Memory B cell (primary cell): ENCODE results near the gene NFYB.
"Not testable (repeated sequence)": the region's sequence is repeated elsewhere in the genome, so short reads cannot be mapped to it uniquely, and the experiment has no call there.

Source experiments
- ATAC-seq: fragments of 150-1000 bp; cut with Tn5 transposase; 2 replicates; pipeline ENCODE4 v1.10.0; 2021; ENCODE audit warnings: low read depth, mild to moderate bottlenecking, moderate library complexity
- DNase-seq, 2 donors: peaks; one replicate each; pipeline ENCODE4 v3.0.0; 2022; ENCODE audit warnings: low spot score in 2 of 2
- H3K27ac Mint-ChIP-seq: one replicate; pipeline ENCODE4 v1.8.0; 2022; ENCODE audit warnings: mild to moderate bottlenecking, moderate library complexity, mixed read lengths
- H3K27me3 Mint-ChIP-seq: one replicate; pipeline ENCODE4 v1.8.0; 2022; ENCODE audit warnings: mixed read lengths
- H3K36me3 Mint-ChIP-seq: one replicate; pipeline ENCODE4 v1.8.0; 2022; ENCODE audit warnings: mild to moderate bottlenecking, mixed read lengths
- H3K4me1 Mint-ChIP-seq: one replicate; pipeline ENCODE4 v1.8.0; 2022; ENCODE audit warnings: mixed read lengths
- H3K4me3 Mint-ChIP-seq: one replicate; pipeline ENCODE4 v1.8.0; 2022; ENCODE audit warnings: mild to moderate bottlenecking, moderate library complexity, mixed read lengths
- H3K9me3 Mint-ChIP-seq: one replicate; pipeline ENCODE4 v1.8.0; 2022; ENCODE audit warnings: mixed read lengths

Gene NFYB

GRCh38 chr12:104137902-104138796 lies at the start of gene NFYB:
Gene NFYB (minus strand): TSS chr12:104138210. CDS start chr12:104135453, 2,757 bp downstream.
- DNase-seq (peak; percentile 96 to 97), ATAC-seq (peak; percentile 92)
- H3K27me3 Mint-ChIP-seq = peaks cover 2% of the 10 kb centered on the region
- no peaks in the 10 kb centered on the region for H3K36me3 Mint-ChIP-seq
- no peaks in the 10 kb centered on the region for H3K9me3 Mint-ChIP-seq
- peaks cover 4% of the 10 kb centered on the region for H3K4me1 Mint-ChIP-seq
- H3K4me3 Mint-ChIP-seq = peak within 1 kb of the TSS; percentile 86
- H3K27ac Mint-ChIP-seq = peak within 1 kb of the TSS; percentile 36

- Mint-ChIP-seq H3K27me3 (peaks cover 3% of the 10 kb centered on the region), H3K4me3 (no peak overlapping the region)
These were observed 49.6 kb upstream of the NFYB start for GRCh38 chr12:104187446-104188155.

DNA sequence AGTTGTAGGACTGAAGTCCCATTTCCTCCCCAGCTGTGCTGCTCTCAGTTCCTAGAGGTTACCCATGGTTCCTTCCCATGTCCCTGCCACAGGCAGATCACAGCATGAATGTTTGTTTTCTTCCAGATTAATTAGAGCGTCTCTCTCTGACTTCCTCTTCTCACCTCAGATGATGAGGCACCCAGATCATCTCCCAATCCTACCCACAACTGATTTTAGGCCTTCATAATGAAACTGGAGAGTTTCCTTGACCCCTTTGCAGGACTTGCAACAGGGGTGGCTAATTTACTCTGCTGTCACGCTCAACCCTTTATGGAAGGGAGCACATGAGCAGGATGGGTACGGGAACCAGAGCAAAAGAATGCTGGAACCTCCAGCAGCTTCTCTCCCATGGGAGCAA lies 45.4 kb upstream of the NFYB start:
- ATAC-seq (no peak), DNase-seq (no peak)
- H3K9me3 Mint-ChIP-seq = peaks cover 5% of the 10 kb centered on the region
- H3K27me3 Mint-ChIP-seq = peaks cover 5% of the 10 kb centered on the region
- H3K4me3 Mint-ChIP-seq = no peak overlapping the region
- H3K4me1 Mint-ChIP-seq = no peaks in the 10 kb centered on the region
- H3K36me3 Mint-ChIP-seq = peaks cover 3% of the 10 kb centered on the region
- no peak overlapping the region for H3K27ac Mint-ChIP-seq

More at GRCh38 chr12:104187446-104188155, 49.6 kb upstream of the NFYB start:
- H3K27ac Mint-ChIP-seq = no peak overlapping the region
- DNase-seq (no peak), ATAC-seq (no peak)
- no peaks in the 10 kb centered on the region for H3K4me1 Mint-ChIP-seq
- peaks cover 3% of the 10 kb centered on the region for H3K36me3 Mint-ChIP-seq
- H3K9me3 Mint-ChIP-seq = peaks cover 5% of the 10 kb centered on the region

DNA sequence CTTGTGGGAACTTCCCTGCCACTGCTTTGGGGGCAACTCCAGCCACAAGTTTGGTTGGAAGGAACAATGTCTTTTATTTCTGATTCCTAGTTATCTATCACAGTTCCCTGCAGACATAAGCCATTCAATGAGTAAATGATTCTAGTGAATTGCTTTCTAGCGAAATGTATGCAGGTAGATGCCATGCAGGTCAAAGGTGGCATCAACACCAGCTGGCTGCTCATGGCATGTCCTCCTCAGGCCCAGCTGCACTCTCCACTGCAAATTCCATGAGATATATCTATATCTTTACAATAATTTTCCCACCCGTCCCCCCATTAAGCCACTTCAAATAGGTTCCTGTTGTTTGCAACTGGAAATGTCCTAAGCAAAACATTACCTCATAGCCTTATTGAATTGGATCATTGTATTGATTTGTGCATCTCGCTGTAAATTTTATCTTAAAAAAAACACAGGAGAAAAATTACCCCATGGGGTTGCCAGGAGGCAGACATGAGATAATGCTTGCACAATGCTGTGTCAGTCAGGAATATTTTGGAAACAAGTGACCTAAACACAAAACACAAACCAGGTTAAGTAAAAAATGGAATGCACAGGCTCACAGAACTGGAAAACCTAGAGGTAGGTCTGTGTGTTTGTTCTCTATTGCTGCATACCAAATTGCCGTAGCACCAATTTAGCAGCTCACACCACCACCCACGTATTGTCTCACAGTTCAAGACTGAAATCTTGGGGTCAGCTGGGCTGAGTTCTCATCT lies 44.8 kb upstream of the NFYB start:
- Mint-ChIP-seq H3K4me3 (no peak overlapping the region), H3K4me1 (no peaks in the 10 kb centered on the region), H3K27me3 (peaks cover 6% of the 10 kb centered on the region), H3K27ac (no peak overlapping the region), H3K36me3 (peaks cover 3% of the 10 kb centered on the region), H3K9me3 (peaks cover 5% of the 10 kb centered on the region)
- ATAC-seq = no peak
- DNase-seq = no peak

- peaks cover 6% of the 10 kb centered on the region for H3K27me3 Mint-ChIP-seq
- H3K4me1 Mint-ChIP-seq = no peaks in the 10 kb centered on the region
- no peak for ATAC-seq
- H3K4me3 Mint-ChIP-seq = no peak overlapping the region
- H3K36me3 Mint-ChIP-seq = peaks cover 3% of the 10 kb centered on the region
- DNase-seq = no peak
- H3K9me3 Mint-ChIP-seq = peaks cover 5% of the 10 kb centered on the region
- no peak overlapping the region for H3K27ac Mint-ChIP-seq
These were observed 44.1 kb upstream of the NFYB start for GRCh38 chr12:104182144-104182543.

DNA sequence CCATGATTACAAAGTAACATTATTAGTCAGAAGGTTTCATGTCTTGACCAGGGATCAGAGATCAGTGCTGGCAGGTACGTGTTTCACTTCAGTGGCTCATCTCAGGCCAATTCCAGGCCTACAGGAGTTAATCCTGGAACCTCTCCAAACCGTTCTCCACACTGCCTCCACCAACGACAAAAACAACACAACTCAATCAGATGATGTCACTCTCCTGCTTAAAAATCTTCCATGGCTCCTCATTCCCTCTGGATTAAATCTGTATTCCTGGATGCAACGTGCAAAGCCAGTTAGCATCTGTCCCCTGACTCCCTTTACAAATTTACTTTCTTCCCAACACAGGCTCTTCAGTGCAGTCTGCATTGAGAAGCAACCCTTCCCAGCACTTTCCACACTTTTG lies 43.3 kb upstream of the NFYB start:
- H3K27me3 Mint-ChIP-seq = peaks cover 6% of the 10 kb centered on the region
- ATAC-seq (no peak), DNase-seq (no peak)
- H3K4me3 Mint-ChIP-seq = no peak overlapping the region
- H3K27ac Mint-ChIP-seq = no peak overlapping the region
- H3K4me1 Mint-ChIP-seq = no peaks in the 10 kb centered on the region
- peaks cover 5% of the 10 kb centered on the region for H3K9me3 Mint-ChIP-seq
- peaks cover 3% of the 10 kb centered on the region for H3K36me3 Mint-ChIP-seq

DNA sequence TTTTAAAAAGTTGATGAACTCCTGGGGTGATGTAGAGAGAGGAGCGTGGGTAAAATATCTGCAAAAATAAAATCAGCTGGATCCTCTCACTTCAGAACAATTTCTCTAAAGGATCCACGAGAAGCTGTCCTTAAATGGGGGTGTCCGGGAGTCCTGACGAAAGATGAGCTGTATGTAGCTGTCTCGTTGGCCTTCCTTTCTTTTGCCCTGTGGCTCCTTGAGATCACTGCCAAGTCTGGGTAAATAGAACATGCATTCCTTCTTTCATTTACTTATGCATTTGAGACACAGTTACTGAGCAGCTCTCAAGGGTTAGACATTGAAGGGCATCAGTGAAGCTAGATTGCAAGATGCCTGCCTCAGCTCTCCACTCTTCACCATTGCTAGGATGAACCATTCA lies 42.4 kb upstream of the NFYB start:
- peaks cover 6% of the 10 kb centered on the region for H3K27me3 Mint-ChIP-seq
- H3K27ac Mint-ChIP-seq = no peak overlapping the region

GRCh38 chr12:104177663-104178501 lies 39.9 kb upstream of the NFYB start:
- no peaks in the 10 kb centered on the region for H3K9me3 Mint-ChIP-seq
- H3K4me3 Mint-ChIP-seq = no peak overlapping the region
- H3K27me3 Mint-ChIP-seq = peaks cover 3% of the 10 kb centered on the region
- no peak overlapping the region for H3K27ac Mint-ChIP-seq
- no peak for DNase-seq
- no peak for ATAC-seq
- no peaks in the 10 kb centered on the region for H3K4me1 Mint-ChIP-seq
- H3K36me3 Mint-ChIP-seq = no peaks in the 10 kb centered on the region

More for the DNA sequence above, 42.4 kb upstream of the NFYB start:
- DNase-seq = no peak
- Mint-ChIP-seq H3K4me1 (no peaks in the 10 kb centered on the region), H3K4me3 (no peak overlapping the region), H3K9me3 (peaks cover 5% of the 10 kb centered on the region), H3K36me3 (peaks cover 3% of the 10 kb centered on the region)
- ATAC-seq = no peak

- H3K27me3 Mint-ChIP-seq = peaks cover 3% of the 10 kb centered on the region
- no peaks in the 10 kb centered on the region for H3K4me1 Mint-ChIP-seq
- ATAC-seq = no peak
- no peak overlapping the region for H3K4me3 Mint-ChIP-seq
- no peak overlapping the region for H3K27ac Mint-ChIP-seq
- no peaks in the 10 kb centered on the region for H3K9me3 Mint-ChIP-seq
- no peak for DNase-seq
- no peaks in the 10 kb centered on the region for H3K36me3 Mint-ChIP-seq
These were observed 39.3 kb upstream of the NFYB start for GRCh38 chr12:104177336-104177662.

GRCh38 chr12:104175726-104176247 lies 37.8 kb upstream of the NFYB start:
- H3K4me1 Mint-ChIP-seq = no peaks in the 10 kb centered on the region
- ATAC-seq (no peak), DNase-seq (no peak)

GRCh38 chr12:104173804-104174203 lies 35.8 kb upstream of the NFYB start:
- H3K36me3 Mint-ChIP-seq, ATAC-seq, H3K4me1 Mint-ChIP-seq: not testable (repeated sequence)

More at GRCh38 chr12:104175726-104176247, 37.8 kb upstream of the NFYB start:
- Mint-ChIP-seq H3K27me3 (peaks cover 3% of the 10 kb centered on the region), H3K4me3 (no peak overlapping the region), H3K27ac (no peak overlapping the region), H3K9me3 (no peaks in the 10 kb centered on the region), H3K36me3 (no peaks in the 10 kb centered on the region)

DNA sequence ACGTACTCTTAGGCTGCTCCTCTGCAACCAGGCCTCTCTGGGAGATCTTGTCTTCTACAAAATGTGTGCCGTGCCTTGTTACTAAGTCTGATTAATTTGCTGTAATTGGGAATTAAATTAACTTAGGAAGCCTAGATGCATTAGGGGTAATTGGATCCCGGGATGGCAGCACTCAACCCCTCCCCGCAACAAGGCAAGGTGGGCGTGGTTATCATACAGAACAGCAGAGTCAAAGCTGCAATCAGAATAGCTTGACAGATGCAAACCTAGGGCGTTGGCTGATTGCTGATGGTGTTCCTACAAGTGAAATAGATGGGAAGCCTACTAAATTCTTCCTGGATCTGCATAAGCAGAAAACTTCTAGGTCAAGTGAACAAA lies 34.5 kb upstream of the NFYB start:
- Mint-ChIP-seq H3K4me3 (no peak overlapping the region), H3K36me3 (peaks cover 2% of the 10 kb centered on the region), H3K9me3 (no peaks in the 10 kb centered on the region), H3K4me1 (no peaks in the 10 kb centered on the region), H3K27me3 (peaks cover 9% of the 10 kb centered on the region), H3K27ac (no peak overlapping the region)
- ATAC-seq = no peak
- DNase-seq = no peak

More at GRCh38 chr12:104173804-104174203, 35.8 kb upstream of the NFYB start:
- not testable (repeated sequence) for H3K27me3 Mint-ChIP-seq, DNase-seq, H3K9me3 Mint-ChIP-seq, H3K4me3 Mint-ChIP-seq, H3K27ac Mint-ChIP-seq
